Hematopoietic multipotent progenitor cell treated with erythropoietin and hydrocortisone succinate and interleukin-3 and kit ligand, for 8 days (in vitro differentiated cells): ENCODE measurements around the gene GNG10.
"Not testable (repeated sequence)": the region's sequence is repeated elsewhere in the genome, so short reads cannot be mapped to it uniquely, and the experiment has no call there.

ENCODE experiments used
- DNase-seq: peaks from one replicate; pipeline ENCODE4 v3.0.0-alpha.2; 2015

GNG10 gene

DNA sequence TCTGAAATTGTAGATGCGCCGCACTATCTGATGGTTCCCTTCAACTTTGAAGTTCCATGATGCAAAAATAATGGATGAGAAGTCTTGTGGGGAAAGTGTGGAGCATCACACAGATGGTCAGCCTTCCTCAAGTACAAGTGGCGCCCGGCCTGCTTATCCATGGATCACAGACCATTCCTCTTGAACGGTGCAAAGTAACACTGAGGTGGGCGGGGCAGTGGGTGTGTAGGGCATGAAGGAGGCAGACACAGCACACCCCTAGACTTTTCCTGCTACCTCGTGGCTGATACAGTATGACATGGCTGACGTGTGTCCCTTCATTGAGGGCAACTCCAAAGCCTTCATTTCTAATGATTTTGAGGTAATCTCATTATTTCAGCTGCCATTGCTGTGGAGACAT lies 2.5 kb upstream of the GNG10 start:
- no peak for DNase-seq

DNA sequence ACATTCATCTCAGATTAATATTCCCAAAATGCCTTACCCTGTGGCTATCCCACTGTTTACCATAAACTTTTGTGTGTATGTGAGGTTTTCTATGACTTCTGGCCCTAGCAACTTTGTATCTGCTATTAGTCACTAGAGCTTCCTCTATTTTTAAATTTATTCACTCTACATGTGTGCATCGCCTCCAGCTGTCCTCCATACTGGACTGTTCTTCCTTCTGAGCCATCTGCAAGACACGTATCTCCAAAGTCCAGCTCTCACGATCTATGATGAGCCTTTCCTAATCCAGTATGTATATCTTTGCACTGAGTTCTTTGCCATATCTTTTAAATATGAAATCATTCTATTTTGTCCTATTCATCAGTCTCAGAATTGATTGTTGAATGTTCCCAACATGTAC lies 1.7 kb upstream of the GNG10 start:
- DNase-seq = no peak

GRCh38 chr9:111661802-111662521 lies 557 bp downstream of the GNG10 start:
- peak; percentile 17 for DNase-seq

DNA sequence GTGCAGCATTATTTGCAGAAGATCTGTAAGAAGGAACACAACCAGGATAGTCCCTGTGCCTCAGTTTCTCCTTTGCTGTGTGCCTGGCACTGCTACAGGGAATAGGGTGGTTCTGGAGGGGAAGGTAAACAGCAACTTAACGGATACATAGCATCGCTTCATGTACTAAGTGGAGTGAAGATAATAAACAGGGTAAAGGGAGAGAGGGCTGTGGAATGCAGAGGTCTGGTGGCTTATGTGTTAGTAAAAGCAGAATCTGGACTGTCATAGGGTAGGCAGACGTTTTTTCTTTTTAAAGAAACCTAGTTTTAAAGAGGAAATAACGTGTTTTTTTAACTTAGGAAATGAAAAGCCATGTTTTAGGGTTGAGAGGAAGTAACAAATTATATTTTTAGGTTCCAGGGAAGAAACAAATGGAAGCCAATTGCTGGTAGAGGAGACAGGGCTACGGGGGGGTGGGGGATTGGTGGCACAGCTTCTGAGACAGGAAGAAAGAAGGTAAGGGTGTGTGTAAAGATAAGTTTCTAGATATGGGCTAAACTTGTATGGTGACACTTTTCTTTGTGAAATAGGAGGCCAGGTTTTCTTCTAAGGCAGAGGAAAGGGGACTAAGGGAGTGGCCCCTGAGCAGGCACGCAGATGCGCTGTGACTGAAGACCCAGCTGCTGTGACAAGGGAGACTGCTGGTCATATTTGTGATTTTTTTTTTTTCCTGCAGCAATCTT lies 1.3 kb downstream of the GNG10 start:
- DNase-seq = peak; percentile 13

DNA sequence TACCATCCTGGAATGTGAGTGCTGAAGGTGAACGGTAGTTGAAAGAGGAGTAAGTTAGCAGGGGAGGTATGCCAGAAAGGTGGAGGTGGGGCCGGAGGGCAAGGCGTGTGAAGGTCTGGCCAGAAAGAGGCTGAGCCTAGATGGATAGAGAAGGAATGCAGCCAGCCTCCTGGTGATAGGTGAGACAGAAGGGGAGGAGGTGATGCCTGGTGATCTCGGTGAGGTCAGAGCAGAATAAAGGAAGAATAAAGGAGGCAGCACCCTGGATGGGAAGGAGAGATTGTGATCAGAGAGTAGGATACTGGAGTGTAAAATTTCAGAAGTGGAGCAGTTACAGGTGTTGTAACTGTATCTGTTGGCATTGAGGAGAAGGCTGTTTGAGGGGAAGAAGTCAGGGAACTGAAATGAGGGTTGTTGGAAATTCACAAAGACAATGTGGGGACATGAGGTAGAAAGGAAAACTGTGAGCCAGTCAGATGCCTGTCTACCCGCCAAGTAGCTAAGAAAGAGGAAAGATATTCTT lies 2.0 kb downstream of the GNG10 start:
- no peak for DNase-seq

- no peak for DNase-seq
Observed at GRCh38 chr9:111668026-111668573, 6.7 kb downstream of the GNG10 start.

GRCh38 chr9:111668601-111669000 lies 7.2 kb downstream of the GNG10 start:
- not testable (repeated sequence) for DNase-seq

DNA sequence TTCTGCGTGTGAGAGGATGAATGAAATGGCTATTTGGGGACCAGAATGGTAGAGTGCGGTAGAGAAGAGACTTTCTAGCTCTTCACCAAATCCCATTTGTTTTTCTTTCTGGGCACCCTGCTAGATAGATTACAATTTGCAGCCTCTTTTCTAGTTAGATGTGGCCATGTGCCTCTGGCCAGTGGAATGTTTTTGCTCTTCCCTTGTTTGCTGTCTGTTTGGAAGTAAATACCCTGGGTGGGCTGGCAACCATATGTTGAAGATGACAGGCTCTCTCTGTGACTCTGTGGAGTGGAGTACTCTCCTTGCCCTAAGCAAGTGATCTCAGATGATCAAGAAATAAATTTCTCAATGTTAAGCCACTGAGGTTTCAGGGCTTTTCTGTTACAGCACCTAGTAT lies 12.9 kb downstream of the GNG10 start:
- DNase-seq = no peak

DNA sequence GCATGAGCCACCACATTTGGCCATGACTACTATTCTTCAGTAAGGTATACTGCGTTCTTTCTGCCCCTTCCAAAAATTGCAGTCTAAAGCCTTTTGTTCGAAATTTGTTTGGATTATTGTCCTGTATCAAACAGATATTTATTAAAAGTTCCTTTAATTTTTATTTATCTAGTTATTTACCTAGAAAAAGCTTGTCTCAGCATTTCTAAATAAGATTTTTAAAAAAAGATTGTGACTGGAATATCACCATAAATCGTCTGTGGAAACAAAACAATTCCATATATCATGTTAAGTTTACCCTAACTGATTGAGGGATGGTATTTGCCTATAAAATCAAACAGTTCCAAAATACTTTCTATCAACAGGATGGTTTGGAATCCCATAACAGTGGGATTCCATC lies 14.7 kb downstream of the GNG10 start:
- no peak for DNase-seq

GRCh38 chr9:111678293-111678692 lies 16.9 kb downstream of the GNG10 start:
- no peak for DNase-seq

GRCh38 chr9:111679199-111679598 lies 17.8 kb downstream of the GNG10 start:
- no peak for DNase-seq

- no peak for DNase-seq
Observed at GRCh38 chr9:111683392-111683791, 22.0 kb downstream of the GNG10 start.

DNA sequence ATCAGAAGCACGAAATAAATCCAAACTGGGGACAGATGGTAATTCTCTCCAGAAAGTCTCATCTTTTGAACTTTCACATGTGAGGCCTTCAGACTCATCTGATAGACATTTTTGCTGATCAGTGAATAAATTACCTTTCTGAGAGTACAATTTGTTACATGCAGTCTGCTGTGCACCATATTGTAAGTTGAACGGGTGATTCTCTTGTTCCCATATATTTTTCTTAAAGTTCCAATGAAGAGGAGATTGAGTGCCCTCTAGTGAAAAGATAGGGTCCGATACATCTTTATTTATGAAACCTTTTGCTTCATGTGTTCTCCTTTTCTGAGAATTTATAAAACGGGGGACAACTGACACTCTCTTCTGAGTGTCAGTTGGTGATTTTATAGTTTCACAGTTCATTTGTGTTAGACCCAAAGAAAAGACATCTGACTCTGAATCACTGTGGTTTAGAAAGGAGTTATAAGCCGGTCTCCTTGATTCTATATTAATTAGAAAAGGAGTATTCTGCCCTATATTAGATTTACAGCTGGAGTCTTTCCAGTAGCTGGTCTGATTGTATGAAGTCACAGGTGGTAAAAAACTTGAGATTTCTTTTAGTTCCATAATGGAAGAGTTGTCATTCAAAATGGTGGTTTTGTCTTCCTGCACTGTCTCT lies 30.4 kb downstream of the GNG10 start:
- DNase-seq = peak; percentile 71

- DNase-seq = no peak
Observed at GRCh38 chr9:111696796-111697195, 35.4 kb downstream of the GNG10 start.

DNA sequence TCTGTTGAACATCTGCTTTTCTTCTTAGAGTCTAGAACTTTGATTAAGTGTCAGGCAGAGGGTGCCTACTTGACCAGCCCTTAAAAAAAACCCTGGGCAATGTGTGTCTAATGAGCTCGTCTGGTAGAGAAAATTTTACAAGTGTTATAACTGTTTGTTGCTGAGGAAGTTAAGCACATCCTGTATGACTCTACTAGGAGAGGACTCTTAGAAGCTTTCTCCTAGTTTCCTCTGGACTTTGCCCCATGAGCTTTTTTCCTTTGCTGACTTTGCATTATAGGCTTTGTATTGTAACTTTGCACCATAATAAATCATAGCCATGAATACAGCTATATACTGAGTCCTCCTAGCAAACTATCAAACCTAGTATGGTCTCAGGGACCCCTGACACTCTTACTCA lies 39.4 kb downstream of the GNG10 start:
- no peak for DNase-seq

DNA sequence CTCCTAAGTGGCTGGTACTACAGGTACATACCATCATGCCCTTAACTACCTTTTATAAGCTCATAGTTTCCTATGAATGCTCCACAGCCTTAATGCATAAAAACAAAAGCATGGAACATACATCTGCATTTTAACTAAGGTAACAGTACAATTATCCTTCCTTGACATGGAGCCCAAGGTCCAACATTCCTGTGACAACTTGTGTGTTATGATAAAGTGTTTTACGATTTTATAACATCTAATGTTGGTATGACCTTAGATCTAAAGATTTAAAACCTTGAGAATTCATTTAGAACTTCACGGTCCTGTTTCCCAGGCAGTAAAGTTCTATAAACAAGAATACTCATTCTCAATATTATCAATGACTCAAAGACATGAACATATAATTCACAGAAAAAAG lies 43.1 kb downstream of the GNG10 start:
- DNase-seq = no peak

- no peak for DNase-seq
Observed at GRCh38 chr9:111711548-111711947, 50.1 kb downstream of the GNG10 start.

GRCh38 chr9:111712369-111712768 lies 51.0 kb downstream of the GNG10 start:
- DNase-seq = no peak

DNA sequence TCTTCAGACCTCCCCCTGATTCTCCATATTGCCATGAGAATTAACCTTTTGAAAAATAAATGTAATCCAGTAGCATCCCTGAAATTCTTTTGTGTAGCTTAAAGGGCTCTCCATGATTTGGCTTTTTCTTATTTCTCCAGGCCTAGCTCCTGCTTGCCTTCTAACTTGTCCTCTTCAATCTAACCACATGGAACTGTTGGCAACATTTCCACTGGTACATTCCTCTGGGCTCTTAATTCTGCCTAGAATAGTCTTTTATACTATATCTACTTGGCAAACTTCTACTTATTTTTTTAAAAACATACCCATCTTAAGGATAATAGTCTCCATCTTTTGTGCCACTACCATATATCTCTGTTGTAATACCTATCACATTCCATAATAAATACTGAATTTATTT lies 54.1 kb downstream of the GNG10 start:
- DNase-seq = no peak

- no peak for DNase-seq
Observed at GRCh38 chr9:111719541-111719940, 58.1 kb downstream of the GNG10 start.
